IMR-90 (cell line): Measurements from ENCODE around the gene OR2A2. TPM values are rescaled to one million over a fixed set of nuclear protein-coding genes. Genes with fewer than 3 reads are reported as not detected.

Source experiments
- ATAC-seq: fragments of 200-7000 bp; cut with Tn5 transposase; 2 replicates; pipeline ENCODE4 v1.9.1; 2020; ENCODE audit warnings: low read depth, mild to moderate bottlenecking, moderate library complexity
- BruUV-seq: library from RNA; stranded (reverse); fragments of 400-500 nt; replicated peaks from 2 replicates; lab custom pipeline; 2021; lab: Mats Ljungman, UMichigan
- CTCF ChIA-PET: fragments of 300-600 bp; formaldehyde crosslinking; extraction: SDS; loops from one replicate; lab custom pipeline; 2021; ENCODE audit warnings: antibody characterized with exemption; lab: Yijun Ruan, JAX
- POLR2A ChIA-PET: fragments of 300-600 bp; sonication (Branson Sonifier 250); formaldehyde crosslinking; loops from one replicate; lab custom pipeline; 2022; ENCODE audit warnings: antibody characterized with exemption; ENCODE audit not compliant: unreplicated experiment; lab: Charles Lee
- DNase-seq: peaks from one replicate; pipeline ENCODE4 v3.0.0; 2013
- H2AFZ ChIP-seq: replicated peaks from 2 replicates; pipeline ENCODE3; 2013; ENCODE audit warnings: low read length, mild to moderate bottlenecking; ENCODE audit not compliant: poor library complexity
- H2AK5ac ChIP-seq: 2 replicates; pipeline ENCODE4 v1.6.1; 2013; ENCODE audit warnings: low read depth, low read length, inconsistent platforms
- H2AK9ac ChIP-seq: replicated peaks from 2 replicates; pipeline ENCODE3; 2013; ENCODE audit warnings: mild to moderate bottlenecking, low read depth, low read length, moderate library complexity; ENCODE audit not compliant: poor library complexity
- H2BK120ac ChIP-seq: 2 replicates; pipeline ENCODE4 v1.6.1; 2013; ENCODE audit warnings: low read depth, low read length, inconsistent platforms
- H2BK15ac ChIP-seq: 3 replicates; pipeline ENCODE4 v1.6.1; 2013; ENCODE audit warnings: low read depth, low read length, inconsistent platforms
- H2BK20ac ChIP-seq: 2 replicates; pipeline ENCODE4 v1.6.1; 2013; ENCODE audit warnings: low read depth, mild to moderate bottlenecking, inconsistent platforms, low read length, moderate library complexity
- H2BK5ac ChIP-seq: 2 replicates; pipeline ENCODE4 v1.6.1; 2013; ENCODE audit warnings: mild to moderate bottlenecking, low read depth, low read length, inconsistent platforms; ENCODE audit not compliant: poor library complexity, severe bottlenecking
- H3K14ac ChIP-seq: replicated peaks from 2 replicates; pipeline ENCODE4 v1.6.1; 2013; ENCODE audit warnings: low read depth, low read length, inconsistent platforms
- H3K18ac ChIP-seq: 2 replicates; pipeline ENCODE4 v1.6.1; 2013; ENCODE audit warnings: low read depth, low read length, control low read depth
- H3K23ac ChIP-seq: 2 replicates; pipeline ENCODE4 v1.6.1; 2013; ENCODE audit warnings: low read depth, low read length, inconsistent platforms
- H3K27ac ChIP-seq: 2 replicates; pipeline ENCODE4 v1.5.1; 2013; ENCODE audit warnings: mild to moderate bottlenecking, control low read depth, low read length; ENCODE audit not compliant: insufficient read depth
- H3K27me3 ChIP-seq: 2 replicates; pipeline ENCODE4 v1.6.1; 2013; ENCODE audit warnings: low read length; ENCODE audit not compliant: control insufficient read depth, insufficient read depth
- H3K36me3 ChIP-seq: 2 replicates; pipeline ENCODE4 v1.6.1; 2013; ENCODE audit warnings: low read length, mixed read lengths; ENCODE audit not compliant: control insufficient read depth, insufficient read depth
- H3K4ac ChIP-seq: 2 replicates; pipeline ENCODE4 v1.6.1; 2013; ENCODE audit warnings: low read depth, low read length, inconsistent platforms
- H3K4me1 ChIP-seq: 2 replicates; pipeline ENCODE4 v1.6.1; 2013; ENCODE audit warnings: low read length, mixed read lengths; ENCODE audit not compliant: control insufficient read depth, insufficient read depth
- H3K4me2 ChIP-seq: 2 replicates; pipeline ENCODE4 v1.6.1; 2013; ENCODE audit warnings: low read depth, mild to moderate bottlenecking, control low read depth, low read length, moderate library complexity
- H3K4me3 ChIP-seq: 2 replicates; pipeline ENCODE4 v1.5.1; 2013; ENCODE audit warnings: low read depth, mild to moderate bottlenecking, control low read depth, low read length, moderate library complexity; ENCODE audit not compliant: insufficient read depth
- H3K56ac ChIP-seq: 2 replicates; pipeline ENCODE4 v1.6.1; 2013; ENCODE audit warnings: low read length, inconsistent platforms; ENCODE audit not compliant: insufficient read depth; ENCODE audit errors: extremely low read depth
- H3K79me1 ChIP-seq, 2 experiments: 2 replicates each; pipeline ENCODE4 v1.6.1; 2013; ENCODE audit warnings: low read length in 2 of 2, inconsistent platforms in 1 of 2, low read depth in 1 of 2
- H3K9ac ChIP-seq: 2 replicates; pipeline ENCODE4 v1.6.1; 2013; ENCODE audit warnings: low read depth, low read length, control low read depth
- H3K9me1 ChIP-seq: 2 replicates; pipeline ENCODE4 v1.6.1; 2013; ENCODE audit warnings: low read length, inconsistent platforms; ENCODE audit not compliant: insufficient read depth
- H3K9me3 ChIP-seq: 2 replicates; pipeline ENCODE4 v1.6.1; 2013; ENCODE audit warnings: low read length; ENCODE audit not compliant: control insufficient read depth, insufficient read depth
- H4K20me1 ChIP-seq: 2 replicates; pipeline ENCODE4 v1.6.1; 2013; ENCODE audit warnings: low read length, inconsistent platforms; ENCODE audit not compliant: insufficient read depth
- H4K5ac ChIP-seq: 2 replicates; pipeline ENCODE4 v1.6.1; 2013; ENCODE audit warnings: mild to moderate bottlenecking, low read depth, low read length, control low read depth
- H4K8ac ChIP-seq, 2 experiments: 2 replicates each; pipeline ENCODE4 v1.6.1; 2013; ENCODE audit warnings: low read depth in 2 of 2, low read length in 2 of 2, control low read depth in 1 of 2, inconsistent platforms in 1 of 2
- H4K91ac ChIP-seq: 2 replicates; pipeline ENCODE4 v1.6.1; 2013; ENCODE audit warnings: low read depth, low read length, inconsistent platforms; ENCODE audit not compliant: insufficient read depth
- CHD1 ChIP-seq: IDR thresholded peaks from 2 replicates; pipeline ENCODE4 v1.6.1; 2012; ENCODE audit warnings: low read depth, low read length, improper control_type of control experiment
- MAFK ChIP-seq: IDR thresholded peaks from 2 replicates; pipeline ENCODE4 v1.6.1; 2012; ENCODE audit warnings: low read depth, low read length, improper control_type of control experiment
- MXI1 ChIP-seq: IDR thresholded peaks from 2 replicates; pipeline ENCODE4 v1.6.1; 2012; ENCODE audit warnings: low read depth, mild to moderate bottlenecking, low read length, moderate library complexity, borderline replicate concordance
- RAD21 ChIP-seq: IDR thresholded peaks from 2 replicates; pipeline ENCODE4 v1.6.1; 2012; ENCODE audit warnings: low read length, improper control_type of control experiment
- RFX5 ChIP-seq: IDR thresholded peaks from 2 replicates; pipeline ENCODE4 v1.8.0; 2012; ENCODE audit warnings: low read depth, mild to moderate bottlenecking, low read length, moderate library complexity
- WGBS, 2 experiments: methylation state at CpG; one replicate each; pipeline versions ENCODE4 v1.1.5 to v1.1.7; 2013; ENCODE audit warnings: missing lambda C conversion rate in 2 of 2; ENCODE audit not compliant: insufficient read length in 1 of 2; ENCODE audit errors: extremely low coverage in 2 of 2; 5-methylcytosine and 5-hydroxymethylcytosine counted together
- dilution Hi-C: fragments of 300-500 bp; cut with HindIII; formaldehyde crosslinking; loops from one replicate; pipeline ENCODE4 v1.14.3; 2018; ENCODE audit warnings: low sequenced_read_pairs; ENCODE audit not compliant: unreplicated experiment
- in situ Hi-C: fragments of 300-500 bp; cut with MboI; formaldehyde crosslinking; loops from 3 replicates; pipeline ENCODE4 v1.14.3; 2019; ENCODE audit warnings: low sequenced_read_pairs, inconsistent platforms, mixed read lengths
- intact Hi-C: fragments of 100-400 bp; cut with micrococcal nuclease; formaldehyde crosslinking; loops from 2 replicates; pipeline ENCODE4 v1.10.0; 2022
- polyA plus RNA-seq, 3 experiments: library from polyadenylated mRNA; depleted of rRNA; stranded (reverse); fragments of >200 nt; gene quantifications; 2 replicates each; pipeline ENCODE4 v1.2.3, GENCODE V29; 2012; ENCODE audit warnings: low replicate concordance in 1 of 3
- total RNA-seq: library from RNA; depleted of rRNA; stranded (reverse); fragments of >200 nt; gene quantifications from 2 replicates; pipeline ENCODE4 v1.2.3, GENCODE V29; 2012
- TF ChIP-seq, protein P1 (sequence below): fragments of 150-350 bp; IDR thresholded peaks from 2 replicates; pipeline ENCODE4 v1.6.1; 2017; ENCODE audit warnings: mild to moderate bottlenecking, antibody characterized with exemption, low read length, low read depth

Gene OR2A2
- total and polyA plus RNA-seq, 2 of the 4 experiments (the other 2 are of a cell fraction), result not detected

DNA sequence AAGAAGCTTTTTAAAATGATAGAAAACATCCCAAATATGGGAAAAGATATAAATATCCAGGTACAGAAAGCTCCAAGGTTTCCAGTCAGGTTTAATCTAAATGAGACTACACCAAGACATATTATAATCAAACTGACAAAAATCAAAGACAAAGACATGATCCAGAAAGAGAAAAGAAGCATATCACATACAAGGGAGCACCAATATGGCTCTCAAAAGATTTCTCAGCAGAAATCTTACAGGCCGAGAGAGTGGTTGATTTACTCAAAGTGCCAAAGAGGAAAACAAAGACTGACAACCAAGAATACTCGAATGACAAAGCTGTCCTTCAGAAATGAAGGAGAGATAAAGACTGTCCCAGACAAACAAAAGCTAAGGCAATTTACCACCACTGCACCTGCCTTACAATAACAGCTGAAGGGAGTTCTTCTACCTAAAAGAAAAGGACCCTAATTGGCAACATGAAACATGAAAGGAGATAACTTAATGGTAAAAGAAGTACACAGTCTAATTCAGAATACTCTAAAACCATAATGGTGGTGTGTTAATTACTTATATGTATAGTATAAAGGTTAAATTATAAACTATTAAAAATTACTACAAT is 38.9 kb downstream of the OR2A2 start:
- in situ Hi-C loops (no loop called here), intact Hi-C loops (no loop called here), dilution Hi-C loops (no loop called here)
- no peak overlapping the region for H4K91ac ChIP-seq
- H3K27me3 ChIP-seq, result no peaks in the 10 kb centered on the region
- H2BK20ac ChIP-seq, result no peak overlapping the region
- no peak overlapping the region for H2BK15ac ChIP-seq
- H3K4me3 ChIP-seq, result no peak overlapping the region
- H3K27ac ChIP-seq, result no peak overlapping the region
- no peak overlapping the region for H4K8ac ChIP-seq
- no peak overlapping the region for H2BK120ac ChIP-seq
- DNase-seq (no peak), ATAC-seq (no peak)
- no peaks in the 10 kb centered on the region for H3K79me1 ChIP-seq
- no peak overlapping the region for H3K23ac ChIP-seq
- no peak overlapping the region for H3K14ac ChIP-seq
- no peaks in the 10 kb centered on the region for H3K9me1 ChIP-seq
- H2BK5ac ChIP-seq, result no peak overlapping the region
- H2AK5ac ChIP-seq, result no peak overlapping the region
- H4K20me1 ChIP-seq, result no peaks in the 10 kb centered on the region
- no peak overlapping the region for H3K4ac ChIP-seq
- no peak overlapping the region for H3K9ac ChIP-seq
- ChIA-PET POLR2A (no interaction called here), CTCF (no interaction called here)
- H3K18ac ChIP-seq, result no peak overlapping the region
- TF ChIP-seq RFX5 (no peak), MAFK (no peak), CHD1 (no peak), MXI1 (no peak), RAD21 (no peak)
- TF ChIP-seq, protein P1, sequence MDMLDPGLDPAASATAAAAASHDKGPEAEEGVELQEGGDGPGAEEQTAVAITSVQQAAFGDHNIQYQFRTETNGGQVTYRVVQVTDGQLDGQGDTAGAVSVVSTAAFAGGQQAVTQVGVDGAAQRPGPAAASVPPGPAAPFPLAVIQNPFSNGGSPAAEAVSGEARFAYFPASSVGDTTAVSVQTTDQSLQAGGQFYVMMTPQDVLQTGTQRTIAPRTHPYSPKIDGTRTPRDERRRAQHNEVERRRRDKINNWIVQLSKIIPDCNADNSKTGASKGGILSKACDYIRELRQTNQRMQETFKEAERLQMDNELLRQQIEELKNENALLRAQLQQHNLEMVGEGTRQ, result no peak
- peaks cover 7% of the 10 kb centered on the region for H3K9me3 ChIP-seq
- WGBS, 2 experiments, result no CpG with 5 or more reads among the region's 2 CpGs
- H3K56ac ChIP-seq, result no peak overlapping the region
- no peak overlapping the region for H4K5ac ChIP-seq
- H3K36me3 ChIP-seq, result no peaks in the 10 kb centered on the region
- H2AK9ac ChIP-seq, result no peak overlapping the region
- no peak overlapping the region for H3K4me2 ChIP-seq
- H3K4me1 ChIP-seq, result no peaks in the 10 kb centered on the region
- BruUV-seq, result no TSS peak
- H2AFZ ChIP-seq, result no peak overlapping the region
